Chondrocyte (in vitro differentiated cells): Measurements from ENCODE around the gene CASZ1. TPM values are rescaled to one million over a fixed set of nuclear protein-coding genes. Genes with fewer than 3 reads are reported as not detected.

ENCODE experiments used
- DNase-seq: peaks from one replicate; pipeline ENCODE4 v3.0.0; 2021; ENCODE audit warnings: mixed read lengths, low spot score
- H3K27ac Mint-ChIP-seq: one replicate; pipeline ENCODE4 v1.8.0; 2021; ENCODE audit warnings: mild to moderate bottlenecking, moderate library complexity, mixed read lengths; ENCODE audit not compliant: unreplicated experiment
- H3K27me3 Mint-ChIP-seq: 2 replicates; pipeline ENCODE4 v1.8.0; 2021; ENCODE audit warnings: low read depth, mixed read lengths
- H3K36me3 Mint-ChIP-seq: 2 replicates; pipeline ENCODE4 v1.8.0; 2021; ENCODE audit warnings: low read depth, mixed read lengths
- H3K4me1 Mint-ChIP-seq: 2 replicates; pipeline ENCODE4 v1.8.0; 2021; ENCODE audit warnings: low read depth, mild to moderate bottlenecking, mixed read lengths
- H3K4me3 Mint-ChIP-seq: one replicate; pipeline ENCODE4 v1.8.0; 2021; ENCODE audit warnings: mild to moderate bottlenecking, moderate library complexity, mixed read lengths; ENCODE audit not compliant: unreplicated experiment
- H3K9me3 Mint-ChIP-seq: 2 replicates; pipeline ENCODE4 v1.8.0; 2021; ENCODE audit warnings: low read depth, mixed read lengths
- total RNA-seq: library from RNA; stranded (reverse); gene quantifications from 3 replicates; pipeline ENCODE4 v1.2.1, GENCODE V29; 2021
- TF ChIP-seq, protein P1 (sequence below): fragments of 200-600 bp; sonication (generic); IDR thresholded peaks from 2 replicates; pipeline ENCODE4 v1.5.0; 2021; ENCODE audit warnings: antibody characterized with exemption, mild to moderate bottlenecking, moderate library complexity

The CASZ1 gene
- total RNA-seq, 1 donor from 2014 or later = 4.1 TPM

DNA sequence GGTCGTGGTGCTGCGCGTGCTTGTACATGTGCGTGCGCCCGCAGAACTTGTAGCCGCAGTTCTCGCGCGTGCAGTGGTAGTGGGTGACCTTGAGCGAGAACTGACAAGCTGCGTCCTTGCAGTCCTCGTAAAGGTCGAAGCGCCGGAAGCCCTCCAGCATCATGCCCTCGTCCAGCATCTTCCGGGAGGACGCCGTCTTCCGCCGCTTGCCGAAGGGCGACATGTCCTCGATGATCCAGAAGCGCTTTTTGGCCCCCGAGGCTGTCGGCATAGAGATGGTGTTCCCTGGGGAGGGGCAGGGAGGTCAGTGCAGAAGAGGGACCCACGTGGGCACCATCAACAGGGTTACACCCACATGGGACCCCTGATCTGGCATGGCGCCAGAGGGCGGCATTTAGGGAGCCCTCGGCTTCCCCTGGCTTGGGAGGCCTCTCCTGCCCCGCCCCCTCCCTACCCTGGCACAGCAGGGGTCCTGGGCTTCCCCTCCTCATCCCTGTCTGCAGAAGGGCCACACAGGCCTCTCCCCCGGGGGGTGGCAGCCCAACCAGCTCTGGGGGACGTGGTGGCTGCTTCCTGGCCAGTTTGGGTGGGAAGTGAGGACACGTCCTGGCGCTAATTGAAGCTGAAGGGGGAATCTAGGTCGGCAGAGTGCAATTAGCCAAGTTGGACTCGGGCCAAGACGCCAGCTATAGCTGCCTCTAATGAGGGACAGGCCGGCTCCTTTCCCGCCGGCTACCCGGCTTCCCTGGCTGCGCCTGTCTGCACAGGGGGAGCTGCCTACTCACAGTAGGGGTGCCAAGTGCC, 156.5 kb downstream of the CASZ1 start:
- Mint-ChIP-seq H3K4me1 (peaks cover 17% of the 10 kb centered on the region), H3K27me3 (no peaks in the 10 kb centered on the region), H3K27ac (no peak overlapping the region), H3K4me3 (no peak overlapping the region), H3K36me3 (no peaks in the 10 kb centered on the region), H3K9me3 (no peaks in the 10 kb centered on the region)
- TF ChIP-seq, protein P1, sequence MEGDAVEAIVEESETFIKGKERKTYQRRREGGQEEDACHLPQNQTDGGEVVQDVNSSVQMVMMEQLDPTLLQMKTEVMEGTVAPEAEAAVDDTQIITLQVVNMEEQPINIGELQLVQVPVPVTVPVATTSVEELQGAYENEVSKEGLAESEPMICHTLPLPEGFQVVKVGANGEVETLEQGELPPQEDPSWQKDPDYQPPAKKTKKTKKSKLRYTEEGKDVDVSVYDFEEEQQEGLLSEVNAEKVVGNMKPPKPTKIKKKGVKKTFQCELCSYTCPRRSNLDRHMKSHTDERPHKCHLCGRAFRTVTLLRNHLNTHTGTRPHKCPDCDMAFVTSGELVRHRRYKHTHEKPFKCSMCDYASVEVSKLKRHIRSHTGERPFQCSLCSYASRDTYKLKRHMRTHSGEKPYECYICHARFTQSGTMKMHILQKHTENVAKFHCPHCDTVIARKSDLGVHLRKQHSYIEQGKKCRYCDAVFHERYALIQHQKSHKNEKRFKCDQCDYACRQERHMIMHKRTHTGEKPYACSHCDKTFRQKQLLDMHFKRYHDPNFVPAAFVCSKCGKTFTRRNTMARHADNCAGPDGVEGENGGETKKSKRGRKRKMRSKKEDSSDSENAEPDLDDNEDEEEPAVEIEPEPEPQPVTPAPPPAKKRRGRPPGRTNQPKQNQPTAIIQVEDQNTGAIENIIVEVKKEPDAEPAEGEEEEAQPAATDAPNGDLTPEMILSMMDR = no peak
- no peak for DNase-seq

- no peak overlapping the region for H3K27ac Mint-ChIP-seq
- H3K4me3 Mint-ChIP-seq = peak overlapping the region; percentile 48
- H3K9me3 Mint-ChIP-seq = no peaks in the 10 kb centered on the region
- no peaks in the 10 kb centered on the region for H3K36me3 Mint-ChIP-seq
- peaks cover 17% of the 10 kb centered on the region for H3K4me1 Mint-ChIP-seq
- no peaks in the 10 kb centered on the region for H3K27me3 Mint-ChIP-seq
- no peak for DNase-seq
- TF ChIP-seq, protein P1 = peak; percentile 32
Measured at GRCh38 chr1:10639011-10639774, 157.3 kb downstream of the CASZ1 start.

DNA sequence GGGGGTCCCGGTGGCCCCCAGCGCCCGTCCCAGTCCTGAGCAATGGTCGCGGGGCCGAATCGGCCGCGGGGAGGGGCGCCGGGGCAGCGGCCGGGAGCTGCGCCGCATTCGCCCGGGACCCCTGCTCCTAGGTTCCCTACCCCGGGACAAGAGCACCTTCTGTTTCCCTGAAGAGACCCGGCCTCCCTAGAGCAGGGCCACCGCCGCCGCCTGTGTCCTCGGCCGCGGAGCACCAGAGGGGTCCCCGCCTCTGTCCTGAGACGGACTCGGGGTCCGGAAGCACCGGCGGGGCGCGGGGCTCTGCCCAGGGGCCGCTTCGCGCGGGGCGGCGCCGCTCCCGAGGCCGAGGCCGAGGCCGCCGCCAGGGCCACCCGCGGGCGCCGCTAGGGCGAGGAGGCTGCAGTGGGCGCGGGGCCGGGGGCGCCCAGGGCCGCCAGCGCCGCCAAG, 157.9 kb downstream of the CASZ1 start:
- DNase-seq = no peak
- Mint-ChIP-seq H3K4me3 (peak overlapping the region; percentile 28), H3K27ac (no peak overlapping the region), H3K9me3 (no peaks in the 10 kb centered on the region), H3K36me3 (no peaks in the 10 kb centered on the region), H3K27me3 (no peaks in the 10 kb centered on the region), H3K4me1 (peaks cover 17% of the 10 kb centered on the region)
- TF ChIP-seq, protein P1 = no peak

DNA sequence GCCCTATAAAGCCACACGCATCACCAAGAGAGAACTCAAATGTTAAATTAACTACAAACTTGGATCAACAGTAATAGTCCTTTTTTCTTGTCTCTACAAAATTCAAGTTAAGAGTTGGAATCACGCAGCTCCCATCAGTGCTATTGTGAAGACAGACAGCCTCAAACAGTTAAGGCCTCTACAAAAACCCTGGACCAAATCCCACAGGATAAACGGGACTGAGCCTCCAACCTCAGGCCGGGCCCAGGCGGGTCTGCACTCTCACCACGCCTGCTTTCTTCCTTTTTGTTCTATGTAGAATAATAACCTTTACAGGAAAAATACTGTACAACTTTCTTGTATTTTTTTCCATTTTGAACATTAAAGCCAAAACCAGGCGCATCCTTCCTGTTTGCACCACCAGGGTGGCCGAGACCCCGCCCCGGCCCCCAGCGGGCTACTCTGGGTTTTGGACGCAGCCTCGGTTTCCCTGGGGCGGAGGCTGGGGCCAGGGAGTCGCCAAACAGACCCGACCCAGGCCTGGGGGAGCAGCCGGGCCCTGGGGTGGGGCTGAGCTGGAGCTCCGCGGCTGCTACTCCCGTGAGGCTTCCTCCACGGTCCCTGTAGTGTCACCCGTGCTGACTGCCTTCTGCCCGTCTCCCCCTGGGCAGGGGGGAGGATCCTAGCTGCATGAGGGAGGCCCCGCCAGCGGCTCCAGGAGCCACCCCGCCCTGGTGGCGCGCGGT, 158.4 kb downstream of the CASZ1 start:
- DNase-seq = no peak
- peaks cover 17% of the 10 kb centered on the region for H3K4me1 Mint-ChIP-seq
- H3K9me3 Mint-ChIP-seq = no peaks in the 10 kb centered on the region
- H3K27me3 Mint-ChIP-seq = no peaks in the 10 kb centered on the region
- peak overlapping the region; percentile 59 for H3K4me3 Mint-ChIP-seq
- TF ChIP-seq, protein P1 = peak; percentile 40
- H3K27ac Mint-ChIP-seq = no peak overlapping the region
- H3K36me3 Mint-ChIP-seq = no peaks in the 10 kb centered on the region

GRCh38 chr1:10637400-10637799, 159.0 kb downstream of the CASZ1 start:
- peaks cover 23% of the 10 kb centered on the region for H3K4me1 Mint-ChIP-seq
- DNase-seq = no peak
- peak overlapping the region; percentile 59 for H3K4me3 Mint-ChIP-seq
- TF ChIP-seq, protein P1 = no peak
- H3K27ac Mint-ChIP-seq = peak overlapping the region; percentile 54
- H3K9me3 Mint-ChIP-seq = no peaks in the 10 kb centered on the region
- H3K36me3 Mint-ChIP-seq = no peaks in the 10 kb centered on the region
- no peaks in the 10 kb centered on the region for H3K27me3 Mint-ChIP-seq
